OCI-LY7 (cell line): ENCODE data around the gene PCYT2. TPM values are rescaled to one million over a fixed set of nuclear protein-coding genes. Genes with fewer than 3 reads are reported as not detected.

Experiments used
- BruUV-seq: library from RNA; stranded (reverse); fragments of 400-500 nt; replicated peaks from 2 replicates; lab custom pipeline; 2021; lab: Mats Ljungman, UMichigan
- CTCF ChIA-PET: fragments of 300-600 bp; sonication (Branson Sonifier 250); formaldehyde crosslinking; loops from one replicate; lab custom pipeline; 2022; ENCODE audit warnings: antibody characterized with exemption; ENCODE audit not compliant: unreplicated experiment; lab: Charles Lee
- POLR2A ChIA-PET: fragments of 300-600 bp; sonication (Branson Sonifier 250); formaldehyde crosslinking; loops from one replicate; lab custom pipeline; 2022; ENCODE audit warnings: antibody characterized with exemption; lab: Charles Lee
- DNase-seq: peaks from one replicate; pipeline ENCODE4 v3.0.0-alpha.2; 2015; ENCODE audit warnings: low spot score
- H2AFZ ChIP-seq: fragments of 200-600 bp; sonication (generic), shearing (Covaris generic); 2 replicates; pipeline ENCODE4 v1.6.1; 2014; ENCODE audit warnings: mild to moderate bottlenecking, antibody characterized with exemption, low read length, moderate library complexity
- H3K27ac ChIP-seq: fragments of 200-600 bp; sonication (generic); 2 replicates; pipeline ENCODE4 v1.5.1; 2014; ENCODE audit warnings: mixed run types, low read depth, mild to moderate bottlenecking, moderate library complexity, low read length, inconsistent platforms; ENCODE audit not compliant: poor library complexity, severe bottlenecking
- H3K36me3 ChIP-seq: fragments of 200-600 bp; sonication (generic); 2 replicates; pipeline ENCODE4 v1.6.1; 2014; ENCODE audit warnings: mild to moderate bottlenecking, antibody characterized with exemption, low read length, moderate library complexity, mixed read lengths; ENCODE audit not compliant: insufficient read depth
- H3K4me1 ChIP-seq: fragments of 200-600 bp; sonication (generic); 2 replicates; pipeline ENCODE4 v1.5.1; 2014; ENCODE audit warnings: mild to moderate bottlenecking, low read length; ENCODE audit not compliant: insufficient read depth, poor library complexity, severe bottlenecking
- H3K4me2 ChIP-seq: fragments of 200-600 bp; sonication (generic); 2 replicates; pipeline ENCODE4 v1.6.1; 2014; ENCODE audit warnings: mild to moderate bottlenecking, low read length
- H3K4me3 ChIP-seq: fragments of 200-600 bp; sonication (generic); 2 replicates; pipeline ENCODE4 v1.5.1; 2014; ENCODE audit warnings: mild to moderate bottlenecking, low read depth, low read length; ENCODE audit not compliant: poor library complexity, severe bottlenecking
- H3K79me2 ChIP-seq: fragments of 200-600 bp; sonication (generic); 2 replicates; pipeline ENCODE4 v1.6.1; 2016; ENCODE audit warnings: low read depth, mild to moderate bottlenecking, low read length, moderate library complexity, mixed read lengths; ENCODE audit not compliant: insufficient read depth
- H3K9me2 ChIP-seq: fragments of 200-600 bp; sonication (generic); 2 replicates; pipeline ENCODE4 v1.6.1; 2016; ENCODE audit warnings: mild to moderate bottlenecking, low read length, mixed read lengths; ENCODE audit not compliant: insufficient read depth
- H3K9me3 ChIP-seq: fragments of 200-600 bp; sonication (generic); 2 replicates; pipeline ENCODE4 v1.6.1; 2014; ENCODE audit warnings: mild to moderate bottlenecking, mixed run types, low read length, mixed read lengths
- H4K20me1 ChIP-seq: fragments of 200-600 bp; sonication (generic); 2 replicates; pipeline ENCODE4 v1.6.1; 2014; ENCODE audit warnings: mild to moderate bottlenecking, antibody characterized with exemption, low read length, moderate library complexity, mixed read lengths; ENCODE audit not compliant: insufficient read depth
- CTCF ChIP-seq: fragments of 200-600 bp; sonication (generic); conservative IDR thresholded peaks from 2 replicates; pipeline ENCODE4 v1.5.1; 2014; ENCODE audit warnings: mild to moderate bottlenecking, antibody characterized with exemption, low read length, moderate library complexity, mixed read lengths
- EZH2phosphoT487 ChIP-seq: fragments of 200-600 bp; sonication (generic); IDR thresholded peaks from 2 replicates; pipeline ENCODE4 v1.6.1; 2018; ENCODE audit warnings: low read depth, borderline replicate concordance, mild to moderate bottlenecking, mixed run types, antibody characterized with exemption, low read length, moderate library complexity, mixed read lengths
- intact Hi-C: fragments of 100-400 bp; cut with micrococcal nuclease; formaldehyde crosslinking; loops from one replicate; pipeline ENCODE4 v1.10.0; 2022; ENCODE audit not compliant: unreplicated experiment
- total RNA-seq, 2 experiments: library from RNA; depleted of rRNA in 1 of 2; stranded (reverse); fragments of >200 nt in 1 of 2; shearing (Covaris generic) in 1 of 2; gene quantifications; 2 replicates each; pipeline ENCODE4 v1.2.3, GENCODE V29; 2014 to 2022

The PCYT2 gene
- total RNA-seq, 2 experiments from 2014 or later, result 70.1 to 104 TPM

GRCh38 chr17:81955756-81956544 is 44.8 kb upstream of the PCYT2 start:
- H3K4me3 ChIP-seq, result no peak overlapping the region
- ChIA-PET POLR2A (interaction anchor here (0.7 kb wide), 1 partner anchor 512 kb away, joined by 7 read pairs; no protein-coding TSS in a partner anchor), CTCF (interaction anchor here (0.6 kb wide), 1 partner anchor 12 kb away, joined by 9 read pairs; no protein-coding TSS in a partner anchor)
- intact Hi-C loops, result no loop called here
- TF ChIP-seq EZH2phosphoT487 (no peak), CTCF (no peak)
- BruUV-seq, result no TSS peak
- H3K4me1 ChIP-seq, result peaks cover 19% of the 10 kb centered on the region
- H3K79me2 ChIP-seq, result no peaks in the 10 kb centered on the region
- no peak overlapping the region for H2AFZ ChIP-seq
- H4K20me1 ChIP-seq, result no peaks in the 10 kb centered on the region
- H3K9me3 ChIP-seq, result no peaks in the 10 kb centered on the region
- H3K4me2 ChIP-seq, result no peak overlapping the region
- H3K27ac ChIP-seq, result no peak overlapping the region
- no peaks in the 10 kb centered on the region for H3K36me3 ChIP-seq
- DNase-seq, result no peak
- no peaks in the 10 kb centered on the region for H3K9me2 ChIP-seq

GRCh38 chr17:81955058-81955681 is 44.0 kb upstream of the PCYT2 start:
- H3K4me1 ChIP-seq, result peaks cover 19% of the 10 kb centered on the region
- H3K4me3 ChIP-seq, result no peak overlapping the region
- H3K36me3 ChIP-seq, result no peaks in the 10 kb centered on the region
- DNase-seq, result no peak
- no peak for TF ChIP-seq CTCF
- no peak for TF ChIP-seq EZH2phosphoT487
- CTCF ChIA-PET, result no interaction called here
- BruUV-seq, result no TSS peak
- H3K27ac ChIP-seq, result no peak overlapping the region
- no peaks in the 10 kb centered on the region for H3K9me2 ChIP-seq
- no peaks in the 10 kb centered on the region for H3K9me3 ChIP-seq
- H3K79me2 ChIP-seq, result no peaks in the 10 kb centered on the region
- no peak overlapping the region for H3K4me2 ChIP-seq
- no peaks in the 10 kb centered on the region for H4K20me1 ChIP-seq
- intact Hi-C loops, result no loop called here
- H2AFZ ChIP-seq, result no peak overlapping the region
- POLR2A ChIA-PET, result interaction anchor here (0.7 kb wide), 1 partner anchor 513 kb away, joined by 7 read pairs; no protein-coding TSS in a partner anchor
